NOMO-1 treated with DMSO at 0.1 percent for 48 hours (cell line): Measurements from ENCODE around the gene UGT2A2.

Experiments used
- DNase-seq: peaks from one replicate; lab custom pipeline; 2025; ENCODE audit not compliant: unreplicated experiment; lab: John Stamatoyannopoulos, UW

The UGT2A2 gene

GRCh38 chr4:69576251-69576877 lies 63.1 kb downstream of the UGT2A2 start:
- DNase-seq, result no peak

DNA sequence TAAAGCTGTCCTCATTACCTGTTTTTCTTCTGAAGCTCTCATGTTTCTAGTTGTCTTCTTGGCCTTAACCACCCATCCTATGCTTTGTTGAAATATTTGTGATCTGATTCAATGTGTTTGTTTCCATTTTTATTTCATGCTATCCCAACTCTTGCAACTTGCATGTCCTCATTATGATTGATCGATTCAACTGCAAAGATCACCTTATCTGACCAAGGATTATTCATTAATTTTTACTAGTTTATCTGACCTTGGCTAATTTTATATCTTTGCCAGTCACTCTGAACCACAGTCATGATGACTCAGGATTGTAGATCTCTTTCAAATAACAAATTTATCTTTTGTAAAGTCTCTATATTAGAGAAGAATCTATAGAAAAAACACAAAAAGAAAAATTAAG lies 70.7 kb downstream of the UGT2A2 start:
- DNase-seq, result no peak

DNA sequence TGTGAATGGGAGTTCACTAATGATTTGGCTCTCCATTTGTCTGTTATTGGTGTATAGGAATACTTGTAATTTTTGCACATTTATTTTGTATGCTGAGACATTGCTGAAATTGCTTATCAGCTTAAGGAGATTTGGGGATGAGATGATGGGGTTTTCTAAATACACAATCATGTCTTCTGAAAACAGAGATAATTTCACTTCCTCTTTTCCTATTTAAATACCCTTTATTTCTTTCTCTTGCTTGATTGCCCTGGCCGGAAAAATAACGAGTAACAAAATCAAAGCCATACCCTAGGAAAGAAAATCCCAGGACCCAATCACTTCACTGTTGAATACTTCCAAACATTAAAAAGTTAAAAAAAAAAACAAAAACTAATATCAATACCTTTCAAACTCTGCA lies 76.0 kb downstream of the UGT2A2 start:
- peak; percentile 6 for DNase-seq

DNA sequence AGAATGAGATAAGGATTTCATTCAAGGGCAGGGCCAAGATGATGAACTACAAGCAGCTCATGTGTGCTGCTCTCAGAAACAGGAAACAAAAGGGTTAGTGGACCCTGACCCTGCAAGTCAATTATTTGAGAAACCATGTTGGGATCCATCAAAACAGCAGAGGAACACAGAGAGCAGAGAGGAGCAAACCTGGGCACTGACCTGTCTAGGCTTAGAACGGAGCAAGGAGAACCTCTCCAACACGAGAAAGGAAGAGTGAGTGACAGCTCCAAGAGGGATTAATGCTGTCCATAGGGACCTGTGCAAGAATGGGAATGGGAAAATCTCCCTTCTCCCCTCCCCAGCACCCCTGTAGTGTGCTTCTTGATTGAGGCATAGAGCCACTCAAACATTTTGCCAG lies 89.8 kb downstream of the UGT2A2 start:
- no peak for DNase-seq

DNA sequence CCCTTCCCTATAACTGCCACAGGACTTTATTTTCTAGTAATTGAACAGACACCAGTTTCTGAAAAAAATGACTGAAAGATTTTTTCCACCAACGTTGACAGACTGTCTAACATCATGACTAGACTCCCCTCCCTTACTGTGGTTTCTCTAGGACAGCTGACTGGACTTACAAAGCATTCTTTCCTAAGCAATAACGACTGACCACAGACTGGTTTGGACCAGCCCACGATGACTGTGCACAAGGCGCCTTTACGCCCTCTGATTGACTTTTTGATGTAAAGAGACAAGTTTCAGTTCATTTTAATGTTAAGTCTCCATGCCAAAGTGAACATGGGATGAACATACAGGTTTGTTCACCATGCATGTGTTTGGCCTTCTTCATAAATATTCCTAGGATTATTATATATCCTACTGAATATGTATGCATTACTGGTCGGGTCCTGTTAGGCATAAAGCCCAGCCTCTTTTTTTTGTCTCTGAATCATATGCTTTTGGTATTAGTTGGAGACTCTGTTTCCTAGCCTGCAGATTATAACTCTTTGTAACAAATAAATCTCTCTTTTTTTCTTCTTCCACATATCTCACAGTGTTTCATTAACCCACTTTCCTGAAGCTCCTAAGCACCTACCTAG lies 93.2 kb downstream of the UGT2A2 start:
- peak; percentile 79 for DNase-seq
